DOHH2 (cell line): Measurements from ENCODE around the gene CCNI2.

Source experiments
- H3F3A ChIP-seq: fragments of 200-600 bp; sonication (generic), shearing (Covaris generic); 2 replicates; pipeline ENCODE4 v1.6.0; 2016; ENCODE audit warnings: antibody characterized with exemption, mild to moderate bottlenecking; ENCODE audit not compliant: control insufficient read depth, insufficient read depth
- H3K27ac ChIP-seq: fragments of 200-600 bp; sonication (generic); 2 replicates; pipeline ENCODE4 v1.5.1; 2014; ENCODE audit warnings: low read depth, mild to moderate bottlenecking, low read length, moderate library complexity
- H3K27me3 ChIP-seq: fragments of 200-600 bp; sonication (generic); 2 replicates; pipeline ENCODE4 v1.6.1; 2014; ENCODE audit warnings: mild to moderate bottlenecking, low read length, mixed read lengths; ENCODE audit not compliant: control insufficient read depth
- H3K36me3 ChIP-seq: fragments of 200-600 bp; sonication (generic); 2 replicates; pipeline ENCODE4 v1.6.1; 2014; ENCODE audit warnings: mild to moderate bottlenecking, low read length, moderate library complexity, mixed read lengths; ENCODE audit not compliant: control insufficient read depth
- H3K4me1 ChIP-seq: fragments of 200-600 bp; sonication (generic); 2 replicates; pipeline ENCODE4 v1.6.1; 2014; ENCODE audit warnings: mild to moderate bottlenecking, low read length, mixed read lengths; ENCODE audit not compliant: control insufficient read depth
- H3K4me2 ChIP-seq: fragments of 200-600 bp; sonication (generic); 2 replicates; pipeline ENCODE4 v1.6.0; 2014; ENCODE audit warnings: mild to moderate bottlenecking, low read length, moderate library complexity
- H3K4me3 ChIP-seq: fragments of 200-600 bp; sonication (generic); 2 replicates; pipeline ENCODE4 v1.5.1; 2014; ENCODE audit warnings: mild to moderate bottlenecking, low read length, mixed read lengths
- H3K79me2 ChIP-seq: fragments of 200-600 bp; sonication (generic); 2 replicates; pipeline ENCODE4 v1.6.1; 2014; ENCODE audit warnings: mild to moderate bottlenecking, low read length, mixed read lengths; ENCODE audit not compliant: control insufficient read depth
- H3K9me2 ChIP-seq: fragments of 200-600 bp; sonication (generic); replicated peaks from 2 replicates; pipeline ENCODE4 v1.6.1; 2014; ENCODE audit warnings: mild to moderate bottlenecking, low read length, mixed read lengths; ENCODE audit not compliant: control insufficient read depth
- H3K9me3 ChIP-seq: fragments of 200-600 bp; sonication (generic); 2 replicates; pipeline ENCODE4 v1.6.1; 2014; ENCODE audit warnings: antibody characterized with exemption, low read length, mixed read lengths; ENCODE audit not compliant: control insufficient read depth, insufficient read depth
- H4K20me1 ChIP-seq: fragments of 200-600 bp; sonication (generic); 2 replicates; pipeline ENCODE4 v1.6.0; 2014; ENCODE audit warnings: low read depth, mild to moderate bottlenecking, antibody characterized with exemption, low read length, moderate library complexity; ENCODE audit not compliant: control insufficient read depth, insufficient read depth
- CTCF ChIP-seq: fragments of 200-600 bp; sonication (generic); IDR thresholded peaks from one replicate; pipeline ENCODE4 v1.5.1; 2014; ENCODE audit warnings: antibody characterized with exemption, mild to moderate bottlenecking, low read depth, low read length; ENCODE audit not compliant: poor library complexity, severe bottlenecking
- EZH2phosphoT487 ChIP-seq: fragments of 200-600 bp; sonication (generic); IDR thresholded peaks from 2 replicates; pipeline ENCODE4 v1.6.1; 2017; ENCODE audit warnings: borderline replicate concordance, mild to moderate bottlenecking, antibody characterized with exemption, low read length, moderate library complexity, mixed read lengths

Gene CCNI2

GRCh38 chr5:132767150-132767549 is 19.9 kb downstream of the CCNI2 start:
- Histone ChIP-seq H3K4me3 (no peak overlapping the region), H3K36me3 (no peaks in the 10 kb centered on the region), H3K4me1 (no peaks in the 10 kb centered on the region), H3K9me2 (no peaks in the 10 kb centered on the region), H3K27ac (no peak overlapping the region), H3K9me3 (no peaks in the 10 kb centered on the region), H3K27me3 (peaks cover 4% of the 10 kb centered on the region), H4K20me1 (no peaks in the 10 kb centered on the region), H3K79me2 (no peaks in the 10 kb centered on the region), H3K4me2 (no peak overlapping the region), H3F3A (no peaks in the 10 kb centered on the region)
- TF ChIP-seq EZH2phosphoT487: no peak
- TF ChIP-seq CTCF: no peak

- no peaks in the 10 kb centered on the region for H4K20me1 ChIP-seq
- no peak overlapping the region for H3K27ac ChIP-seq
- H3K4me1 ChIP-seq: no peaks in the 10 kb centered on the region
- H3K36me3 ChIP-seq: no peaks in the 10 kb centered on the region
- TF ChIP-seq CTCF (no peak), EZH2phosphoT487 (no peak)
- H3K4me3 ChIP-seq: no peak overlapping the region
- H3K9me3 ChIP-seq: no peaks in the 10 kb centered on the region
- peaks cover 4% of the 10 kb centered on the region for H3K27me3 ChIP-seq
- no peak overlapping the region for H3K4me2 ChIP-seq
- H3F3A ChIP-seq: no peaks in the 10 kb centered on the region
- H3K79me2 ChIP-seq: no peaks in the 10 kb centered on the region
- no peaks in the 10 kb centered on the region for H3K9me2 ChIP-seq
These were observed 21.3 kb downstream of the CCNI2 start for GRCh38 chr5:132768485-132768868.

- H3K4me2 ChIP-seq: no peak overlapping the region
- H4K20me1 ChIP-seq: no peaks in the 10 kb centered on the region
- H3K9me3 ChIP-seq: no peaks in the 10 kb centered on the region
- H3K9me2 ChIP-seq: no peaks in the 10 kb centered on the region
- TF ChIP-seq CTCF (no peak), EZH2phosphoT487 (no peak)
- no peak overlapping the region for H3K27ac ChIP-seq
- H3K4me3 ChIP-seq: no peak overlapping the region
- no peaks in the 10 kb centered on the region for H3K79me2 ChIP-seq
- peaks cover 12% of the 10 kb centered on the region for H3K27me3 ChIP-seq
- no peaks in the 10 kb centered on the region for H3K4me1 ChIP-seq
- H3F3A ChIP-seq: no peaks in the 10 kb centered on the region
- H3K36me3 ChIP-seq: no peaks in the 10 kb centered on the region
These were observed 23.4 kb downstream of the CCNI2 start for GRCh38 chr5:132770476-132771159.
